SK-N-SH (cell line): Measurements from ENCODE around the gene CSPG4. TPM values are rescaled to one million over a fixed set of nuclear protein-coding genes. Genes with fewer than 3 reads are reported as not detected.

Experiments
- CTCF ChIA-PET: fragments of 300-600, 350-600 bp; formaldehyde crosslinking; extraction: SDS; loops from one replicate; lab custom pipeline; 2021; lab: Yijun Ruan, JAX
- POLR2A ChIA-PET: fragments of 350-600 bp; sonication (Branson Sonifier 250); formaldehyde crosslinking; extraction: SDS; loops from one replicate; lab custom pipeline; 2020; ENCODE audit warnings: antibody characterized with exemption, inconsistent platforms; lab: Yijun Ruan, JAX
- DNase-seq: peaks from one replicate; pipeline ENCODE4 v3.0.0; 2012
- H2AFZ ChIP-seq: fragments of 200-600 bp; sonication (generic); 2 replicates; pipeline ENCODE4 v1.8.1; 2016; ENCODE audit warnings: antibody characterized with exemption, mild to moderate bottlenecking, low read depth
- H3F3A ChIP-seq: fragments of 200-600 bp; sonication (generic); replicated peaks from 2 replicates; pipeline ENCODE3; 2016; ENCODE audit warnings: antibody characterized with exemption, mild to moderate bottlenecking; ENCODE audit not compliant: insufficient read depth
- H3K27ac ChIP-seq, 2 experiments: fragments of 200-500 bp in 1 of 2; fragments of 200-600 bp in 1 of 2; sonication (Bioruptor generic) in 1 of 2; sonication (generic), shearing (Covaris generic) in 1 of 2; 2 replicates each; pipeline versions ENCODE4 v1.5.1 to v1.6.1; 2014 to 2016; ENCODE audit warnings: low read depth in 2 of 2, inconsistent platforms in 1 of 2, low read length in 1 of 2, mild to moderate bottlenecking in 1 of 2, mixed read lengths in 1 of 2
- H3K27me3 ChIP-seq: fragments of 200-600 bp; sonication (generic), shearing (Covaris generic); 2 replicates; pipeline ENCODE4 v1.6.1; 2016; ENCODE audit warnings: mixed run types; ENCODE audit not compliant: insufficient read depth
- H3K36me3 ChIP-seq, 2 experiments: fragments of 200-500 bp in 1 of 2; fragments of 200-600 bp in 1 of 2; sonication (Bioruptor generic) in 1 of 2; sonication (generic) in 1 of 2; replicated peaks in 1 of 2; 2 replicates each; pipeline versions ENCODE3 to v1.5.1; 2014 to 2016; ENCODE audit warnings: low read length in 1 of 2, mild to moderate bottlenecking in 1 of 2; ENCODE audit not compliant: insufficient read depth in 2 of 2, control insufficient read depth in 1 of 2
- H3K4me1 ChIP-seq, 2 experiments: fragments of 200-500 bp in 1 of 2; fragments of 200-600 bp in 1 of 2; sonication (Bioruptor generic) in 1 of 2; sonication (generic), shearing (Covaris generic) in 1 of 2; 2 replicates each; pipeline versions ENCODE4 v1.5.1 to v1.6.1; 2014 to 2016; ENCODE audit warnings: low read depth in 1 of 2, low read length in 1 of 2, mixed run types in 1 of 2; ENCODE audit not compliant: insufficient read depth in 2 of 2, control insufficient read depth in 1 of 2
- H3K4me2 ChIP-seq: fragments of 200-600 bp; sonication (generic), shearing (Covaris generic); 2 replicates; pipeline ENCODE4 v1.6.1; 2017; ENCODE audit warnings: mixed run types
- H3K4me3 ChIP-seq, 2 experiments: fragments of 200-500 bp in 1 of 2; fragments of 200-600 bp in 1 of 2; sonication (Bioruptor generic) in 1 of 2; sonication (generic), shearing (Covaris generic) in 1 of 2; 2 replicates each; pipeline versions ENCODE4 v1.5.1 to v1.8.1; 2014 to 2016; ENCODE audit warnings: low read depth in 2 of 2, inconsistent platforms in 1 of 2, low read length in 1 of 2, mild to moderate bottlenecking in 1 of 2, mixed read lengths in 1 of 2, moderate library complexity in 1 of 2
- H3K79me2 ChIP-seq: fragments of 200-600 bp; sonication (generic); 2 replicates; pipeline ENCODE4 v1.8.1; 2017; ENCODE audit warnings: mild to moderate bottlenecking; ENCODE audit not compliant: insufficient read depth
- H3K9ac ChIP-seq: fragments of 200-600 bp; sonication (generic); 2 replicates; pipeline ENCODE4 v1.6.1; 2017; ENCODE audit warnings: mixed run types
- H3K9me2 ChIP-seq: fragments of 200-600 bp; sonication (generic); 2 replicates; pipeline ENCODE4 v1.6.1; 2017; ENCODE audit warnings: mixed run types
- H3K9me3 ChIP-seq: fragments of 200-600 bp; sonication (generic); 2 replicates; pipeline ENCODE4 v1.6.1; 2017; ENCODE audit warnings: mixed run types, mild to moderate bottlenecking, moderate library complexity
- H4K20me1 ChIP-seq: fragments of 200-600 bp; sonication (generic); 2 replicates; pipeline ENCODE4 v1.6.1; 2017; ENCODE audit warnings: mild to moderate bottlenecking, mixed run types; ENCODE audit not compliant: insufficient read depth
- ELF1 ChIP-seq: IDR thresholded peaks from 2 replicates; pipeline ENCODE4 v1.4.0; 2012
- EP300 ChIP-seq, 2 experiments: IDR thresholded peaks; 2 replicates each; pipeline versions ENCODE4 v1.4.0 to v1.6.1; 2012; ENCODE audit warnings: borderline replicate concordance in 1 of 2, low read depth in 1 of 2, low read length in 1 of 2
- EZH2phosphoT487 ChIP-seq: fragments of 200-600 bp; sonication (generic); IDR thresholded peaks from 2 replicates; pipeline ENCODE4 v1.6.1; 2017; ENCODE audit warnings: low read depth, mixed run types, mild to moderate bottlenecking, antibody characterized with exemption, moderate library complexity, borderline replicate concordance
- FOSL2 ChIP-seq: IDR thresholded peaks from 2 replicates; pipeline ENCODE4 v1.4.0; 2012; ENCODE audit warnings: low read depth, mild to moderate bottlenecking, moderate library complexity, borderline replicate concordance
- FOXM1 ChIP-seq: IDR thresholded peaks from 2 replicates; pipeline ENCODE4 v1.4.0; 2012; ENCODE audit warnings: low read depth, mild to moderate bottlenecking
- GABPA ChIP-seq: IDR thresholded peaks from 2 replicates; pipeline ENCODE4 v1.4.0; 2012; ENCODE audit warnings: low read depth, mild to moderate bottlenecking
- GATA2 ChIP-seq: sonication (generic); formaldehyde crosslinking; IDR thresholded peaks from 2 replicates; pipeline ENCODE4 v1.5.0; 2020; ENCODE audit warnings: mild to moderate bottlenecking, missing genetic modification reagents
- JUND ChIP-seq: IDR thresholded peaks from 2 replicates; pipeline ENCODE4 v1.4.0; 2012
- MEF2A ChIP-seq: IDR thresholded peaks from 2 replicates; pipeline ENCODE4 v1.4.0; 2012; ENCODE audit warnings: low read depth, borderline replicate concordance
- NFIC ChIP-seq: IDR thresholded peaks from 2 replicates; pipeline ENCODE4 v1.4.0; 2012; ENCODE audit warnings: borderline replicate concordance
- POLR2AphosphoS5 ChIP-seq: IDR thresholded peaks from 2 replicates; pipeline ENCODE4 v1.6.1; 2012; ENCODE audit warnings: low read depth, low read length
- RXRA ChIP-seq: IDR thresholded peaks from 2 replicates; pipeline ENCODE4 v1.4.0; 2012; ENCODE audit warnings: low read depth, mild to moderate bottlenecking, borderline replicate concordance
- SMC3 ChIP-seq: IDR thresholded peaks from 2 replicates; pipeline ENCODE4 v1.6.1; 2012; ENCODE audit warnings: low read depth, low read length, improper control_type of control experiment
- TCF12 ChIP-seq: IDR thresholded peaks from 2 replicates; pipeline ENCODE4 v1.4.0; 2012
- YY1 ChIP-seq: IDR thresholded peaks from 2 replicates; pipeline ENCODE4 v1.4.0; 2012; ENCODE audit warnings: low read depth, mild to moderate bottlenecking
- WGBS: methylation state at CpG from one replicate; pipeline ENCODE4 v1.1.6; 2017; ENCODE audit warnings: low lambda C conversion rate; 5-methylcytosine and 5-hydroxymethylcytosine counted together
- polyA plus RNA-seq, 3 experiments: library from polyadenylated mRNA; depleted of rRNA; stranded (reverse); fragments of >200 nt; gene quantifications; 2 replicates each; pipeline ENCODE4 v1.2.3, GENCODE V29; 2012
- TF ChIP-seq, protein P1 (sequence below): fragments of 150-350 bp; IDR thresholded peaks from 2 replicates; pipeline ENCODE4 v1.6.1; 2016; ENCODE audit warnings: mild to moderate bottlenecking, low read depth, low read length
- TF ChIP-seq, protein P2 (sequence below): IDR thresholded peaks from 2 replicates; pipeline ENCODE4 v1.4.0; 2012; ENCODE audit warnings: low read depth, borderline replicate concordance
- TF ChIP-seq, protein P3 (sequence below): fragments of 150-350 bp; IDR thresholded peaks from 2 replicates; pipeline ENCODE4 v1.6.1; 2017; ENCODE audit warnings: antibody characterized with exemption, low read length, low read depth, borderline replicate concordance
- TF ChIP-seq, protein P4 (sequence below): IDR thresholded peaks from 2 replicates; pipeline ENCODE4 v1.6.1; 2012; ENCODE audit warnings: mild to moderate bottlenecking, low read depth, low read length, moderate library complexity

Gene CSPG4
- polyA plus RNA-seq, 1 of the 3 experiments (the other 2 are of a cell fraction) = 0.35 TPM

DNA sequence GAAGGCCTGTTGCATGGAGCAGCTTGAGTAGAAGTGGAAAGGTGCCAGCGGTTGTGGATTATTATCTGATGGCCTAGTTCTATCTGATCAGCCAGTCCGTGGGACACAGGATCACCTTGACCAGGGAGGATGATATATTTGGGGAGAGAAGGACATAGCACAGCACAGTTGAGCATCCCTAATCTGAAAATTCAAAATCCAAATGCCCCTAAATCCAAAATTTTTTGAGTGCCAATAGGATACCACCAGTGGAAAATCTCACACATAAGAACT, 6.0 kb downstream of the CSPG4 start:
- Histone ChIP-seq H3K4me3 (no peak overlapping the region), H2AFZ (no peak overlapping the region), H3F3A (peaks cover 13% of the 10 kb centered on the region), H3K27ac (no peak overlapping the region), H3K79me2 (no peaks in the 10 kb centered on the region), H3K4me1 (peaks cover 6 to 37% of the 10 kb centered on the region in 2 experiments; a peak in 3 of 4 replicates), H3K9me2 (no peaks in the 10 kb centered on the region), H3K27me3 (no peaks in the 10 kb centered on the region), H3K4me2 (no peak overlapping the region), H4K20me1 (no peaks in the 10 kb centered on the region), H3K9me3 (no peaks in the 10 kb centered on the region), H3K36me3 (no peaks in the 10 kb centered on the region), H3K9ac (no peak overlapping the region)
- no peak for DNase-seq
- POLR2A ChIA-PET = no interaction called here
- no peak for TF ChIP-seq FOXM1
- TF ChIP-seq POLR2AphosphoS5 = no peak
- TF ChIP-seq NFIC = no peak
- TF ChIP-seq EP300 (IDR thresholded peaks at IDR 0.05; ENCODE audit: borderline replicate concordance in 1 of 2, low read depth in 1 of 2, low read length in 1 of 2) = no peak
- TF ChIP-seq YY1 = no peak
- no peak for TF ChIP-seq GATA2 (CRISPR knock-in tag)
- no peak for TF ChIP-seq ELF1
- no peak for TF ChIP-seq GABPA
- TF ChIP-seq, protein P1, sequence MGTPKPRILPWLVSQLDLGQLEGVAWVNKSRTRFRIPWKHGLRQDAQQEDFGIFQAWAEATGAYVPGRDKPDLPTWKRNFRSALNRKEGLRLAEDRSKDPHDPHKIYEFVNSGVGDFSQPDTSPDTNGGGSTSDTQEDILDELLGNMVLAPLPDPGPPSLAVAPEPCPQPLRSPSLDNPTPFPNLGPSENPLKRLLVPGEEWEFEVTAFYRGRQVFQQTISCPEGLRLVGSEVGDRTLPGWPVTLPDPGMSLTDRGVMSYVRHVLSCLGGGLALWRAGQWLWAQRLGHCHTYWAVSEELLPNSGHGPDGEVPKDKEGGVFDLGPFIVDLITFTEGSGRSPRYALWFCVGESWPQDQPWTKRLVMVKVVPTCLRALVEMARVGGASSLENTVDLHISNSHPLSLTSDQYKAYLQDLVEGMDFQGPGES = no peak
- TF ChIP-seq FOSL2 = no peak
- TF ChIP-seq MEF2A = no peak
- 34% methylated on average over 2 of the region's 2 CpGs for WGBS
- CTCF ChIA-PET = interaction anchor here (0.6 kb wide), 1 partner anchor 26 kb away, joined by 3 read pairs; no protein-coding TSS in a partner anchor

DNA sequence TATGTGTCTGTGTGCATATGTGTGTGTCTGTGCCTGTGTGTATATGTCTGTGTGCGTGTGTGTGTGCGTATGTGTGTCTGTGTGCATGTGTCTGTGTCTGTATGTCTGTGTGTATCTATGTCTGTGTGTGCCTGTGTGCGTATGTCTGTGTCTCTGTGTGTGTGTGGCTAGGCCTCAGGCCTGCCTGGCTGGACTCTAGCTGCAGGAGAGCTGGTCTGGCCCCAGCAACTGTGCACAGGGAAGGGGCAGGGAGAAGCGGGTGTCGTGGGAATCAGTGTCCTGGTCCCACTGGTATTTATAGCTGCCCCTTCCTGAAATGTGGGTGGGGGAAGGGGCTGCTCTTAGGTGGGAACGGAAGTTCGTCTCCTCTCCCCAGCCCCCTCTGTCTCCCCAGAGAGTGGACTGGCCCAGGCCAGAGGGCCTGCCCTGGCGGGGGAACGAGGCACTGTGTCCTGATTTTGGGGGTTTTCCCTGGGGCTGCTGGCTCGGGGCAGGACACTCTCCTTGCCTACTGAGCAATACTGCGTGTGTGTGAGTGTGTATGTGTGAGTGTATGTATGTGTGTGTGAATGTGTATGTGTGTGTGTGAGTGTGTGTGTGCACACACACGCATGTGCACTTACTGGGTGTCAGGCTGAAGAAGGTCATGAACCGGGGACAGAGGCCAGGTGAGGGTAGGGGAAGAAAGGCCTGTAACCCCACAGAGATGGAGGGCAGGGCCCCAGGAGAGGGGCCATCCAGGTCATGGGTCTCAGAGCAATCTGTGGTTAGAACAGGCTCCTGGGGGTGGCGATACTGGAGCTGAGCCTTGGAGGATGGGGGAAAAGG, 6.6 kb downstream of the CSPG4 start:
- Histone ChIP-seq H3K9ac (no peak overlapping the region), H3K79me2 (no peaks in the 10 kb centered on the region), H3K4me3 (no peak overlapping the region), H4K20me1 (no peaks in the 10 kb centered on the region), H3K27me3 (no peaks in the 10 kb centered on the region), H2AFZ (no peak overlapping the region; the same call in 1 of the 2 replicates), H3K27ac (no peak overlapping the region; a peak in 1 of 4 replicates), H3K4me1 (peaks cover 10 to 42% of the 10 kb centered on the region in 2 experiments; a peak in 3 of 4 replicates), H3K36me3 (no peaks in the 10 kb centered on the region), H3K4me2 (no peak overlapping the region), H3K9me3 (no peaks in the 10 kb centered on the region), H3F3A (peaks cover 14% of the 10 kb centered on the region)
- CTCF ChIA-PET = interaction anchor here (0.6 to 0.8 kb wide), 2 partner anchors 26 kb away, joined by 3 read pairs; no protein-coding TSS in a partner anchor
- WGBS = 90% methylated on average over 14 of the region's 14 CpGs
- DNase-seq = no peak
- POLR2A ChIA-PET = no interaction called here
- TF ChIP-seq GABPA (no peak), TCF12 (no peak), JUND (no peak), POLR2AphosphoS5 (no peak), EZH2phosphoT487 (no peak), FOXM1 (no peak), EP300 (IDR thresholded peaks at IDR 0.05; ENCODE audit: borderline replicate concordance in 1 of 2, low read depth in 1 of 2, low read length in 1 of 2) (no peak), RXRA (no peak), ELF1 (no peak), SMC3 (no peak)
- TF ChIP-seq, protein P2, sequence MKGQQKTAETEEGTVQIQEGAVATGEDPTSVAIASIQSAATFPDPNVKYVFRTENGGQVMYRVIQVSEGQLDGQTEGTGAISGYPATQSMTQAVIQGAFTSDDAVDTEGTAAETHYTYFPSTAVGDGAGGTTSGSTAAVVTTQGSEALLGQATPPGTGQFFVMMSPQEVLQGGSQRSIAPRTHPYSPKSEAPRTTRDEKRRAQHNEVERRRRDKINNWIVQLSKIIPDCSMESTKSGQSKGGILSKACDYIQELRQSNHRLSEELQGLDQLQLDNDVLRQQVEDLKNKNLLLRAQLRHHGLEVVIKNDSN = no peak
- TF ChIP-seq, protein P3, sequence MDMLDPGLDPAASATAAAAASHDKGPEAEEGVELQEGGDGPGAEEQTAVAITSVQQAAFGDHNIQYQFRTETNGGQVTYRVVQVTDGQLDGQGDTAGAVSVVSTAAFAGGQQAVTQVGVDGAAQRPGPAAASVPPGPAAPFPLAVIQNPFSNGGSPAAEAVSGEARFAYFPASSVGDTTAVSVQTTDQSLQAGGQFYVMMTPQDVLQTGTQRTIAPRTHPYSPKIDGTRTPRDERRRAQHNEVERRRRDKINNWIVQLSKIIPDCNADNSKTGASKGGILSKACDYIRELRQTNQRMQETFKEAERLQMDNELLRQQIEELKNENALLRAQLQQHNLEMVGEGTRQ = no peak
- TF ChIP-seq, protein P4, sequence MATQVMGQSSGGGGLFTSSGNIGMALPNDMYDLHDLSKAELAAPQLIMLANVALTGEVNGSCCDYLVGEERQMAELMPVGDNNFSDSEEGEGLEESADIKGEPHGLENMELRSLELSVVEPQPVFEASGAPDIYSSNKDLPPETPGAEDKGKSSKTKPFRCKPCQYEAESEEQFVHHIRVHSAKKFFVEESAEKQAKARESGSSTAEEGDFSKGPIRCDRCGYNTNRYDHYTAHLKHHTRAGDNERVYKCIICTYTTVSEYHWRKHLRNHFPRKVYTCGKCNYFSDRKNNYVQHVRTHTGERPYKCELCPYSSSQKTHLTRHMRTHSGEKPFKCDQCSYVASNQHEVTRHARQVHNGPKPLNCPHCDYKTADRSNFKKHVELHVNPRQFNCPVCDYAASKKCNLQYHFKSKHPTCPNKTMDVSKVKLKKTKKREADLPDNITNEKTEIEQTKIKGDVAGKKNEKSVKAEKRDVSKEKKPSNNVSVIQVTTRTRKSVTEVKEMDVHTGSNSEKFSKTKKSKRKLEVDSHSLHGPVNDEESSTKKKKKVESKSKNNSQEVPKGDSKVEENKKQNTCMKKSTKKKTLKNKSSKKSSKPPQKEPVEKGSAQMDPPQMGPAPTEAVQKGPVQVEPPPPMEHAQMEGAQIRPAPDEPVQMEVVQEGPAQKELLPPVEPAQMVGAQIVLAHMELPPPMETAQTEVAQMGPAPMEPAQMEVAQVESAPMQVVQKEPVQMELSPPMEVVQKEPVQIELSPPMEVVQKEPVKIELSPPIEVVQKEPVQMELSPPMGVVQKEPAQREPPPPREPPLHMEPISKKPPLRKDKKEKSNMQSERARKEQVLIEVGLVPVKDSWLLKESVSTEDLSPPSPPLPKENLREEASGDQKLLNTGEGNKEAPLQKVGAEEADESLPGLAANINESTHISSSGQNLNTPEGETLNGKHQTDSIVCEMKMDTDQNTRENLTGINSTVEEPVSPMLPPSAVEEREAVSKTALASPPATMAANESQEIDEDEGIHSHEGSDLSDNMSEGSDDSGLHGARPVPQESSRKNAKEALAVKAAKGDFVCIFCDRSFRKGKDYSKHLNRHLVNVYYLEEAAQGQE = no peak
- TF ChIP-seq, protein P1 = no peak
- TF ChIP-seq, all 33 proteins: peak for 0
- H3K9me2 ChIP-seq = no peaks in the 10 kb centered on the region
